ENCODE measurements around the gene POU6F2. TPM values are rescaled to one million over a fixed set of nuclear protein-coding genes. Genes with fewer than 3 reads are reported as not detected.

Gene POU6F2
- total RNA-seq, 1 experiment from 2014 or later, result 0.27 TPM

- intact Hi-C loops (cut with micrococcal nuclease), result no loop called here
- ATAC-seq (no peak), DNase-seq (ENCODE audit: low read depth, low spot score) (no peak)
- no peak overlapping the region for H2AFZ ChIP-seq (ENCODE audit: low read depth, low read length, poor library complexity, severe bottlenecking)
- ChIA-PET CTCF (interaction anchor here (1.3 kb wide), 1 partner anchor 98 kb away, joined by 4 read pairs; no protein-coding TSS in a partner anchor), POLR2A (no interaction called here), RAD21 (ENCODE audit: low non-redundant PET in 1 of 2, low total read pairs in 2 of 2, uncharacterized antibody in 2 of 2, unreplicated experiment in 2 of 2) (no interaction called here)
- TF ChIP-seq POLR2A (IDR thresholded peaks at IDR 0.05; ENCODE audit: borderline replicate concordance, extremely low read depth, insufficient read depth, insufficient read length) (no peak), REST (IDR thresholded peaks at IDR 0.05; ENCODE audit: low read depth) (no peak), YY1 (IDR thresholded peaks at IDR 0.05; ENCODE audit: extremely low read depth, insufficient replicate concordance, low read depth, low read length) (no peak), ELF1 (IDR thresholded peaks at IDR 0.05; ENCODE audit: borderline replicate concordance, low read depth) (no peak)
- no peaks in the 10 kb centered on the region for H3K79me2 ChIP-seq (ENCODE audit: insufficient read depth, low read length)
- H3K27ac ChIP-seq (ENCODE audit: low read depth, low read length), result no peak overlapping the region
- no peak overlapping the region for H3K9ac ChIP-seq (ENCODE audit: low read length)
- H3K27me3 ChIP-seq (ENCODE audit: insufficient read depth, low read length), result peaks cover 21% of the 10 kb centered on the region
- no TSS peak for BruUV-seq (replicated peaks)
- no peaks in the 10 kb centered on the region for H3K36me3 ChIP-seq (ENCODE audit: control insufficient read depth in 1 of 2, insufficient read depth in 2 of 2, low read length in 2 of 2)
- H3K4me3 ChIP-seq (replicated peaks in 1 of 2; ENCODE audit: low read depth in 1 of 2, low read length in 2 of 2), result no peak overlapping the region
- H3K9me3 ChIP-seq (ENCODE audit: control insufficient read depth in 1 of 2, insufficient read depth in 1 of 2, low read depth in 1 of 2, low read length in 2 of 2), result no peaks in the 10 kb centered on the region
- H3K4me2 ChIP-seq (ENCODE audit: low read length), result no peak overlapping the region
- no peaks in the 10 kb centered on the region for H4K20me1 ChIP-seq (ENCODE audit: insufficient read depth)
- no peaks in the 10 kb centered on the region for H3K9me2 ChIP-seq (ENCODE audit: insufficient read depth)
- H3K4me1 ChIP-seq (ENCODE audit: control insufficient read depth in 1 of 2, insufficient read depth in 2 of 2, low read length in 2 of 2), result no peaks in the 10 kb centered on the region
These were observed 378.6 kb downstream of the POU6F2 start for GRCh38 chr7:39356172-39356925.

GRCh38 chr7:39357648-39358047 lies 379.9 kb downstream of the POU6F2 start:
- H3K4me3 ChIP-seq (replicated peaks in 1 of 2; ENCODE audit: low read depth in 1 of 2, low read length in 2 of 2), result no peak overlapping the region
- H3K79me2 ChIP-seq (ENCODE audit: insufficient read depth, low read length), result no peaks in the 10 kb centered on the region
- RAD21 ChIA-PET (ENCODE audit: low non-redundant PET in 1 of 2, low total read pairs in 2 of 2, uncharacterized antibody in 2 of 2, unreplicated experiment in 2 of 2), result no interaction called here
- no peaks in the 10 kb centered on the region for H3K36me3 ChIP-seq (ENCODE audit: control insufficient read depth in 1 of 2, insufficient read depth in 2 of 2, low read length in 2 of 2)
- H3K27me3 ChIP-seq (ENCODE audit: insufficient read depth, low read length), result peaks cover 34% of the 10 kb centered on the region
- H3K27ac ChIP-seq (ENCODE audit: low read depth, low read length), result no peak overlapping the region
- ATAC-seq (0 out of 2 replicates have a peak, but pooled peaks have one; percentile 30), DNase-seq (ENCODE audit: low read depth, low spot score) (peak; percentile 2)
- POLR2A ChIA-PET, result no interaction called here
- H3K4me2 ChIP-seq (ENCODE audit: low read length), result no peak overlapping the region
- no peak overlapping the region for H3K9ac ChIP-seq (ENCODE audit: low read length)
- intact Hi-C loops (cut with micrococcal nuclease), result no loop called here
- no peak overlapping the region for H2AFZ ChIP-seq (ENCODE audit: low read depth, low read length, poor library complexity, severe bottlenecking)
- no peaks in the 10 kb centered on the region for H3K9me3 ChIP-seq (ENCODE audit: control insufficient read depth in 1 of 2, insufficient read depth in 1 of 2, low read depth in 1 of 2, low read length in 2 of 2)
- BruUV-seq (replicated peaks), result no TSS peak
- no peaks in the 10 kb centered on the region for H3K9me2 ChIP-seq (ENCODE audit: insufficient read depth)
- CTCF ChIA-PET, result interaction anchor here (1.3 kb wide), 1 partner anchor 97 kb away, joined by 4 read pairs; no protein-coding TSS in a partner anchor
- H4K20me1 ChIP-seq (ENCODE audit: insufficient read depth), result no peaks in the 10 kb centered on the region
- H3K4me1 ChIP-seq (ENCODE audit: control insufficient read depth in 1 of 2, insufficient read depth in 2 of 2, low read length in 2 of 2), result no peaks in the 10 kb centered on the region
- TF ChIP-seq CEBPB (IDR thresholded peaks at IDR 0.05; ENCODE audit: low read depth) (no peak), POLR2A (IDR thresholded peaks at IDR 0.05; ENCODE audit: borderline replicate concordance, extremely low read depth, insufficient read depth, insufficient read length) (no peak), EZH2 (IDR thresholded peaks at IDR 0.05) (no peak), SP1 (IDR thresholded peaks at IDR 0.05; ENCODE audit: low read depth) (no peak), ELF1 (IDR thresholded peaks at IDR 0.05; ENCODE audit: borderline replicate concordance, low read depth) (no peak), RAD21 (IDR thresholded peaks at IDR 0.05; ENCODE audit: low read depth) (0 out of 2 replicates have a peak, but pooled peaks have one; percentile 11), ZNF274 (IDR thresholded peaks at IDR 0.05; ENCODE audit: low read depth, low read length) (no peak), EGR1 (IDR thresholded peaks at IDR 0.05; ENCODE audit: low read depth) (no peak), POLR2AphosphoS5 (IDR thresholded peaks at IDR 0.05; ENCODE audit: low read depth, low read length) (no peak), CTCF (IDR thresholded peaks at IDR 0.05 in 2 of 3, conservative IDR thresholded peaks at IDR 0.05 in 1 of 3; ENCODE audit: borderline replicate concordance in 1 of 3, insufficient read depth in 1 of 3, low read depth in 2 of 3, low read length in 2 of 3) (peak in 2 of 3 experiments; percentile 70 to 72; a peak in 4 of 6 replicates)
